Breast epithelium (tissue), 3 donors: ENCODE results near the gene ACIN1.

ENCODE experiments used
- POLR2A ChIP-seq: fragments of 450-650 bp; IDR thresholded peaks from one replicate; pipeline ENCODE4 v1.6.1; 2016; ENCODE audit warnings: antibody characterized with exemption, mild to moderate bottlenecking, moderate library complexity
- TF ChIP-seq, protein P1 (sequence below), 3 donors: fragments of 450-650 bp; IDR thresholded peaks; one replicate each; pipeline ENCODE4 v1.5.1; 2016 to 2017; ENCODE audit warnings: antibody characterized with exemption in 3 of 3, mild to moderate bottlenecking in 3 of 3, moderate library complexity in 3 of 3

DNA sequence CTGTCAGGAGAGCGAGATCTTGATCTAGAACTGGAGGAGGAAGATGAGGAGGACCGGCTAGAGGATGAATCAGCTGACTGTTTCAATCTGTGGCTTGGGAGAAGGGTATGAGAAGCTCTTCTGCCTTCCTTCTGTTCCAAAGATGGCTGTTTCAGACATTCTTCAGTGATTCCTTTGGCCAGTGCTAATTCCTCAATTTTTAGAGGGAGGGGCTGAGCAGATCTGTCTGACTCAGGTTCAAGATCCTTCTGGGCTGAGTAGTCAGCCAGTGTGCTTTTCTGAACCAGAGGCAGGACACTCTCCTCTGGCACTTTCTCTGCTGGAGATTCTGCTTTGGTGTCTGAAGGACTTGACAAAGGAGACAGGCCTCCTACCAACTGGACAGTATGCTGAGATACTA, 15.2 kb downstream of the ACIN1 start:
- TF ChIP-seq, protein P1, sequence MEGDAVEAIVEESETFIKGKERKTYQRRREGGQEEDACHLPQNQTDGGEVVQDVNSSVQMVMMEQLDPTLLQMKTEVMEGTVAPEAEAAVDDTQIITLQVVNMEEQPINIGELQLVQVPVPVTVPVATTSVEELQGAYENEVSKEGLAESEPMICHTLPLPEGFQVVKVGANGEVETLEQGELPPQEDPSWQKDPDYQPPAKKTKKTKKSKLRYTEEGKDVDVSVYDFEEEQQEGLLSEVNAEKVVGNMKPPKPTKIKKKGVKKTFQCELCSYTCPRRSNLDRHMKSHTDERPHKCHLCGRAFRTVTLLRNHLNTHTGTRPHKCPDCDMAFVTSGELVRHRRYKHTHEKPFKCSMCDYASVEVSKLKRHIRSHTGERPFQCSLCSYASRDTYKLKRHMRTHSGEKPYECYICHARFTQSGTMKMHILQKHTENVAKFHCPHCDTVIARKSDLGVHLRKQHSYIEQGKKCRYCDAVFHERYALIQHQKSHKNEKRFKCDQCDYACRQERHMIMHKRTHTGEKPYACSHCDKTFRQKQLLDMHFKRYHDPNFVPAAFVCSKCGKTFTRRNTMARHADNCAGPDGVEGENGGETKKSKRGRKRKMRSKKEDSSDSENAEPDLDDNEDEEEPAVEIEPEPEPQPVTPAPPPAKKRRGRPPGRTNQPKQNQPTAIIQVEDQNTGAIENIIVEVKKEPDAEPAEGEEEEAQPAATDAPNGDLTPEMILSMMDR (IDR thresholded peaks at IDR 0.05), result no peak
- no peak for TF ChIP-seq POLR2A
